Measurements from ENCODE around the gene MAPK8. TPM values are rescaled to one million over a fixed set of nuclear protein-coding genes. Genes with fewer than 3 reads are reported as not detected.

MAPK8 gene
- total and polyA plus RNA-seq, 9 of the 15 experiments (the other 6 are each of a cell fraction or from before 2014, with no cell fraction given) = 6.4 to 159 (median 71.0) TPM

- peaks cover 0 to 19% of the 10 kb centered on the region in 2 experiments; a peak in 3 of 5 replicates for H3K4me1 ChIP-seq (replicated peaks in 1 of 2; ENCODE audit: control insufficient read depth in 2 of 2, insufficient read depth in 2 of 2, low read length in 2 of 2)
- in situ Hi-C loops (cut with MboI) = no loop called here
- H3K9me1 ChIP-seq (ENCODE audit: control insufficient read depth, insufficient read depth, low read length) = no peaks in the 10 kb centered on the region
- ChIA-PET CTCF (ENCODE audit: low intra/inter-chr PET ratio) (no interaction called here), POLR2A (interaction anchor here (0.6 to 0.7 kb wide), 2 partner anchors 11 to 197 kb away, joined by 3 to 4 read pairs; no protein-coding TSS in a partner anchor)
- no peak overlapping the region for H3K9ac ChIP-seq (ENCODE audit: insufficient read depth in 1 of 2, low read depth in 2 of 2, low read length in 2 of 2)
- DNase-seq (ENCODE audit: extremely low read depth in 1 of 4, low spot score in 3 of 4) (no peak), FAIRE-seq (no peak), ATAC-seq (no peak)
- H3K36me3 ChIP-seq (ENCODE audit: control insufficient read depth, insufficient read depth, low read length) = peaks cover 36% of the 10 kb centered on the region
- H4K20me1 ChIP-seq (replicated peaks; ENCODE audit: control insufficient read depth, insufficient read depth, low read length) = no peaks in the 10 kb centered on the region
- H3K9me3 ChIP-seq (replicated peaks; ENCODE audit: control insufficient read depth, insufficient read depth, low read depth, low read length) = peaks cover 4% of the 10 kb centered on the region
- no peak overlapping the region for H3K4me3 ChIP-seq
- H3K79me2 ChIP-seq (ENCODE audit: control insufficient read depth, insufficient read depth, low read length) = no peaks in the 10 kb centered on the region
- no peak overlapping the region for H2AFZ ChIP-seq (ENCODE audit: low read depth, low read length)
- BruUV-seq (replicated peaks) = no TSS peak
- no peak overlapping the region for H3K27ac ChIP-seq (ENCODE audit: extremely low read depth, low read depth, low read length)
- no peak overlapping the region for H3K4me2 ChIP-seq (ENCODE audit: insufficient read depth, low read length)
- H3K27me3 ChIP-seq (ENCODE audit: control insufficient read depth in 2 of 2, insufficient read depth in 2 of 2, low read length in 2 of 2) = no peaks in the 10 kb centered on the region
- WGBS (ENCODE audit: insufficient coverage, low coverage, missing lambda C conversion rate) = 100% methylated on average over 1 of the region's 1 CpG
- intact Hi-C loops (cut with micrococcal nuclease) = no loop called here
- no peak for TF ChIP-seq ZFPM2 (CRISPR knock-in tag; IDR thresholded peaks at IDR 0.05)
- TF ChIP-seq SRSF9 (IDR thresholded peaks at IDR 0.05; ENCODE audit: borderline replicate concordance, low read depth, low read length) = no peak
- TF ChIP-seq, protein P1, sequence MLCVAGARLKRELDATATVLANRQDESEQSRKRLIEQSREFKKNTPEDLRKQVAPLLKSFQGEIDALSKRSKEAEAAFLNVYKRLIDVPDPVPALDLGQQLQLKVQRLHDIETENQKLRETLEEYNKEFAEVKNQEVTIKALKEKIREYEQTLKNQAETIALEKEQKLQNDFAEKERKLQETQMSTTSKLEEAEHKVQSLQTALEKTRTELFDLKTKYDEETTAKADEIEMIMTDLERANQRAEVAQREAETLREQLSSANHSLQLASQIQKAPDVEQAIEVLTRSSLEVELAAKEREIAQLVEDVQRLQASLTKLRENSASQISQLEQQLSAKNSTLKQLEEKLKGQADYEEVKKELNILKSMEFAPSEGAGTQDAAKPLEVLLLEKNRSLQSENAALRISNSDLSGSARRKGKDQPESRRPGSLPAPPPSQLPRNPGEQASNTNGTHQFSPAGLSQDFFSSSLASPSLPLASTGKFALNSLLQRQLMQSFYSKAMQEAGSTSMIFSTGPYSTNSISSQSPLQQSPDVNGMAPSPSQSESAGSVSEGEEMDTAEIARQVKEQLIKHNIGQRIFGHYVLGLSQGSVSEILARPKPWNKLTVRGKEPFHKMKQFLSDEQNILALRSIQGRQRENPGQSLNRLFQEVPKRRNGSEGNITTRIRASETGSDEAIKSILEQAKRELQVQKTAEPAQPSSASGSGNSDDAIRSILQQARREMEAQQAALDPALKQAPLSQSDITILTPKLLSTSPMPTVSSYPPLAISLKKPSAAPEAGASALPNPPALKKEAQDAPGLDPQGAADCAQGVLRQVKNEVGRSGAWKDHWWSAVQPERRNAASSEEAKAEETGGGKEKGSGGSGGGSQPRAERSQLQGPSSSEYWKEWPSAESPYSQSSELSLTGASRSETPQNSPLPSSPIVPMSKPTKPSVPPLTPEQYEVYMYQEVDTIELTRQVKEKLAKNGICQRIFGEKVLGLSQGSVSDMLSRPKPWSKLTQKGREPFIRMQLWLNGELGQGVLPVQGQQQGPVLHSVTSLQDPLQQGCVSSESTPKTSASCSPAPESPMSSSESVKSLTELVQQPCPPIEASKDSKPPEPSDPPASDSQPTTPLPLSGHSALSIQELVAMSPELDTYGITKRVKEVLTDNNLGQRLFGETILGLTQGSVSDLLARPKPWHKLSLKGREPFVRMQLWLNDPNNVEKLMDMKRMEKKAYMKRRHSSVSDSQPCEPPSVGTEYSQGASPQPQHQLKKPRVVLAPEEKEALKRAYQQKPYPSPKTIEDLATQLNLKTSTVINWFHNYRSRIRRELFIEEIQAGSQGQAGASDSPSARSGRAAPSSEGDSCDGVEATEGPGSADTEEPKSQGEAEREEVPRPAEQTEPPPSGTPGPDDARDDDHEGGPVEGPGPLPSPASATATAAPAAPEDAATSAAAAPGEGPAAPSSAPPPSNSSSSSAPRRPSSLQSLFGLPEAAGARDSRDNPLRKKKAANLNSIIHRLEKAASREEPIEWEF (CRISPR knock-in tag; IDR thresholded peaks at IDR 0.05) = no peak
- no peak for TF ChIP-seq HOXB6 (CRISPR knock-in tag; IDR thresholded peaks at IDR 0.05; ENCODE audit: borderline replicate concordance)
- TF ChIP-seq KDM1A (IDR thresholded peaks at IDR 0.05) = no peak
- peak; percentile 67; the same call in 1 of the 2 replicates for TF ChIP-seq C11orf30 (IDR thresholded peaks at IDR 0.05; ENCODE audit: low read depth)
- TF ChIP-seq MCM2 (IDR thresholded peaks at IDR 0.05; ENCODE audit: low read depth) = no peak
- TF ChIP-seq ZNF175 (CRISPR knock-in tag; IDR thresholded peaks at IDR 0.05; ENCODE audit: low read depth) = no peak
- TF ChIP-seq, protein P2, sequence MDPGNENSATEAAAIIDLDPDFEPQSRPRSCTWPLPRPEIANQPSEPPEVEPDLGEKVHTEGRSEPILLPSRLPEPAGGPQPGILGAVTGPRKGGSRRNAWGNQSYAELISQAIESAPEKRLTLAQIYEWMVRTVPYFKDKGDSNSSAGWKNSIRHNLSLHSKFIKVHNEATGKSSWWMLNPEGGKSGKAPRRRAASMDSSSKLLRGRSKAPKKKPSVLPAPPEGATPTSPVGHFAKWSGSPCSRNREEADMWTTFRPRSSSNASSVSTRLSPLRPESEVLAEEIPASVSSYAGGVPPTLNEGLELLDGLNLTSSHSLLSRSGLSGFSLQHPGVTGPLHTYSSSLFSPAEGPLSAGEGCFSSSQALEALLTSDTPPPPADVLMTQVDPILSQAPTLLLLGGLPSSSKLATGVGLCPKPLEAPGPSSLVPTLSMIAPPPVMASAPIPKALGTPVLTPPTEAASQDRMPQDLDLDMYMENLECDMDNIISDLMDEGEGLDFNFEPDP (CRISPR knock-in tag; IDR thresholded peaks at IDR 0.05) = no peak
- TF ChIP-seq GABPB1 (CRISPR knock-in tag; IDR thresholded peaks at IDR 0.05) = no peak
- peak; percentile 19 for TF ChIP-seq MAFG (tag; conservative IDR thresholded peaks at IDR 0.05)
- no peak for TF ChIP-seq TSC22D4 (tag; IDR thresholded peaks at IDR 0.05)
These were observed 107.7 kb downstream of the MAPK8 start for GRCh38 chr10:48414160-48414559.

Measured in K562 (cell line).